Right lobe of liver (tissue), 4 donors: ENCODE data around the gene PDLIM3.

Experiments
- POLR2A ChIP-seq: fragments of 450-650 bp; IDR thresholded peaks from one replicate; pipeline ENCODE4 v1.6.1; 2017; ENCODE audit warnings: antibody characterized with exemption, mild to moderate bottlenecking
- TF ChIP-seq, protein P1 (sequence below), 4 donors: fragments of 200-600 bp in 3 of 4; fragments of 450-650 bp in 1 of 4; IDR thresholded peaks; one replicate each; pipeline versions ENCODE4 v1.5.1 to v1.8.0; 2016 to 2022; ENCODE audit warnings: antibody characterized with exemption in 4 of 4, mild to moderate bottlenecking in 2 of 4
- donor health status: DM: no; HTN: no; CAD: no.
- donor health status: DM: no; HTN: no; CAD: no.
- donor health status: DM: no; HTN: yes; CAD: no.

DNA sequence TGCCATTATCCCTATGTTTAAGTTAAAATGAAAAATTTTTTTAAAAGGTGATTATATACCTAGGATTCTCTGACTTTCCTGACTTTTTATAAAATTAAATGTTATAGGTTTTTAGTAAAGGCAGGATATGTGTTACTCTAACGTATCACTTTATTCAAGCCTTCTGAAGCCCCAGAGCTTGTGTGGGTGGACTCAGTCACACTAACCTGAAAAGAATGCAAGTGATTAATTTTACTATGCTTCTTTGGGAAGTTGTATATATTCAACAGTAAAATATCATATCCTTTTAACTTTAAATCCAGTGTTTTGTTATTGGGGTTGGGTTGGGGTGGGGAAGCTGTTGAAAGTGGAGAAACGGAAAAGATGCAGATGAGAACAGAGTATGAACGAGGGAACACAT, 22.8 kb downstream of the PDLIM3 start:
- TF ChIP-seq, protein P1, sequence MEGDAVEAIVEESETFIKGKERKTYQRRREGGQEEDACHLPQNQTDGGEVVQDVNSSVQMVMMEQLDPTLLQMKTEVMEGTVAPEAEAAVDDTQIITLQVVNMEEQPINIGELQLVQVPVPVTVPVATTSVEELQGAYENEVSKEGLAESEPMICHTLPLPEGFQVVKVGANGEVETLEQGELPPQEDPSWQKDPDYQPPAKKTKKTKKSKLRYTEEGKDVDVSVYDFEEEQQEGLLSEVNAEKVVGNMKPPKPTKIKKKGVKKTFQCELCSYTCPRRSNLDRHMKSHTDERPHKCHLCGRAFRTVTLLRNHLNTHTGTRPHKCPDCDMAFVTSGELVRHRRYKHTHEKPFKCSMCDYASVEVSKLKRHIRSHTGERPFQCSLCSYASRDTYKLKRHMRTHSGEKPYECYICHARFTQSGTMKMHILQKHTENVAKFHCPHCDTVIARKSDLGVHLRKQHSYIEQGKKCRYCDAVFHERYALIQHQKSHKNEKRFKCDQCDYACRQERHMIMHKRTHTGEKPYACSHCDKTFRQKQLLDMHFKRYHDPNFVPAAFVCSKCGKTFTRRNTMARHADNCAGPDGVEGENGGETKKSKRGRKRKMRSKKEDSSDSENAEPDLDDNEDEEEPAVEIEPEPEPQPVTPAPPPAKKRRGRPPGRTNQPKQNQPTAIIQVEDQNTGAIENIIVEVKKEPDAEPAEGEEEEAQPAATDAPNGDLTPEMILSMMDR (IDR thresholded peaks at IDR 0.05), result no peak
- TF ChIP-seq POLR2A, result no peak
